G401 (cell line): Measurements from ENCODE around the gene CDK5R1. TPM values are rescaled to one million over a fixed set of nuclear protein-coding genes. Genes with fewer than 3 reads are reported as not detected.

ENCODE experiments used
- DNase-seq: peaks from one replicate; pipeline ENCODE4 v3.0.0-alpha.2; 2015; ENCODE audit warnings: low spot score
- in situ Hi-C: cut with HindIII; loops from 2 replicates; pipeline ENCODE4 v1.10.0; 2016; ENCODE audit warnings: low sequenced_read_pairs, mixed read lengths
- total RNA-seq: library from RNA; depleted of rRNA; stranded (reverse); fragments of >200 nt; shearing (Covaris generic); gene quantifications from 2 replicates; pipeline ENCODE4 v1.2.3, GENCODE V29; 2014; rRNA removed

Gene CDK5R1
- total RNA-seq, 1 experiment from 2014 or later, result 3.3 TPM

GRCh38 chr17:32528825-32529224 lies 42.0 kb downstream of the CDK5R1 start:
- in situ Hi-C loops, result no loop called here
- DNase-seq, result no peak

GRCh38 chr17:32529604-32530003 lies 42.8 kb downstream of the CDK5R1 start:
- DNase-seq, result no peak
- in situ Hi-C loops, result no loop called here

GRCh38 chr17:32533296-32533695 lies 46.5 kb downstream of the CDK5R1 start:
- in situ Hi-C loops, result no loop called here
- no peak for DNase-seq

DNA sequence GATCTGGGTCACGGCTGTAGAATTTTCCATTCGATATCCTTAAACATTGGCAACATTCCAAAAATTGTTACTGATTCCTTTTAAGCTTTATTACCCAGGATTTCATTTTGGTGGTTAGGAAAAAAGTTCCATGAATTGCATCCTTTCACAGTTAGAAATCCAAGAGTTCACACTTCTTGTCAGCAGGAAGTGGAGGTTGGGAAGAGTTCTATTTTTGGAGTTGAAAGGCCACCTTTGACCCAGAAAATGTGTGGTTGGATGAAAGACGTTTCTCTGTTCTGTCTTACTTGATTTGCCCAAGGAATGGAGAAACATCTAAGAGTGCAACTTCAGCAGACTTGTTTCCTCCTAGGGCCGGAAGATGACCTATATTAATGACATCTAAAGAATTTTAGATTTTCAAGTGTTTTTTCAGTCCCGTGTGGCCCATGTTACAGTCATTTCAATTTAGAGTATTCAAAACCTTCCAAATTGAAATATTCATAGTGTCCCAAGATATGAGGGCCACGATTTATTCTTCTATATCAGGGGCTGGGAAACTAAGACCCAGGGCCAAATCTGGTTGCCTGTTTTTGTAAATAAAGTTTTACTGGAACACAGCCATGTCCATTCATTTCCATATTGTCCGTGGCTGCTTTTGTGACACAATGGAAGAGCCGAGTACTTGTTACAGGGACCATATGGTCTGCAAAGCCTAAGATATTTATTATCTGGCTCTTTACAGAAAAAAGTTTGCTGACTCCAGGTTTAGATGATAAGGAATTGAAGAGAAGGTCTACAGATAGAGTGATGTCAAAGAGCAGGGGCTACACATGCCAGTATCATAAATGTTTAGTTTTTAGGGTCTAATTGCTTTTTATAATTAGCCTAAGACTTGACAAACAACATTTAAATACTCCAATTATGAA lies 50.2 kb downstream of the CDK5R1 start:
- no peak for DNase-seq
- in situ Hi-C loops, result no loop called here

Other genes with a start within 250 kb of the CDK5R1 start
- gene RHBDL3, start 221.2 kb upstream of the CDK5R1 start, total RNA-seq, result 0.10 and 1.6 TPM in 2 replicates
- 25.7 and 27.9 TPM in 2 replicates for gene C17orf75, start 144.8 kb upstream of the CDK5R1 start, total RNA-seq
- 128 and 171 TPM in 2 replicates for gene ZNF207, start 136.8 kb upstream of the CDK5R1 start, total RNA-seq
- gene PSMD11, start 42.5 kb upstream of the CDK5R1 start, total RNA-seq, result 105 and 214 TPM in 2 replicates